IMR-90 (cell line): ENCODE results near the gene CNIH2. TPM values are rescaled to one million over a fixed set of nuclear protein-coding genes. Genes with fewer than 3 reads are reported as not detected.

Experiments used
- ATAC-seq: fragments of 200-7000 bp; cut with Tn5 transposase; 2 replicates; pipeline ENCODE4 v1.9.1; 2020; ENCODE audit warnings: low read depth, mild to moderate bottlenecking, moderate library complexity
- BruUV-seq: library from RNA; stranded (reverse); fragments of 400-500 nt; replicated peaks from 2 replicates; lab custom pipeline; 2021; lab: Mats Ljungman, UMichigan
- CTCF ChIA-PET: fragments of 300-600 bp; formaldehyde crosslinking; extraction: SDS; loops from one replicate; lab custom pipeline; 2021; ENCODE audit warnings: antibody characterized with exemption; lab: Yijun Ruan, JAX
- POLR2A ChIA-PET: fragments of 300-600 bp; sonication (Branson Sonifier 250); formaldehyde crosslinking; loops from one replicate; lab custom pipeline; 2022; ENCODE audit warnings: antibody characterized with exemption; ENCODE audit not compliant: unreplicated experiment; lab: Charles Lee
- DNase-seq: peaks from one replicate; pipeline ENCODE4 v3.0.0; 2013
- H2AFZ ChIP-seq: replicated peaks from 2 replicates; pipeline ENCODE3; 2013; ENCODE audit warnings: low read length, mild to moderate bottlenecking; ENCODE audit not compliant: poor library complexity
- H2AK5ac ChIP-seq: 2 replicates; pipeline ENCODE4 v1.6.1; 2013; ENCODE audit warnings: low read depth, low read length, inconsistent platforms
- H2AK9ac ChIP-seq: replicated peaks from 2 replicates; pipeline ENCODE3; 2013; ENCODE audit warnings: mild to moderate bottlenecking, low read depth, low read length, moderate library complexity; ENCODE audit not compliant: poor library complexity
- H2BK120ac ChIP-seq: 2 replicates; pipeline ENCODE4 v1.6.1; 2013; ENCODE audit warnings: low read depth, low read length, inconsistent platforms
- H2BK15ac ChIP-seq: 3 replicates; pipeline ENCODE4 v1.6.1; 2013; ENCODE audit warnings: low read depth, low read length, inconsistent platforms
- H2BK20ac ChIP-seq: 2 replicates; pipeline ENCODE4 v1.6.1; 2013; ENCODE audit warnings: low read depth, mild to moderate bottlenecking, inconsistent platforms, low read length, moderate library complexity
- H2BK5ac ChIP-seq: 2 replicates; pipeline ENCODE4 v1.6.1; 2013; ENCODE audit warnings: mild to moderate bottlenecking, low read depth, low read length, inconsistent platforms; ENCODE audit not compliant: poor library complexity, severe bottlenecking
- H3K14ac ChIP-seq: replicated peaks from 2 replicates; pipeline ENCODE4 v1.6.1; 2013; ENCODE audit warnings: low read depth, low read length, inconsistent platforms
- H3K18ac ChIP-seq: 2 replicates; pipeline ENCODE4 v1.6.1; 2013; ENCODE audit warnings: low read depth, low read length, control low read depth
- H3K23ac ChIP-seq: 2 replicates; pipeline ENCODE4 v1.6.1; 2013; ENCODE audit warnings: low read depth, low read length, inconsistent platforms
- H3K27ac ChIP-seq: 2 replicates; pipeline ENCODE4 v1.5.1; 2013; ENCODE audit warnings: mild to moderate bottlenecking, control low read depth, low read length; ENCODE audit not compliant: insufficient read depth
- H3K27me3 ChIP-seq: 2 replicates; pipeline ENCODE4 v1.6.1; 2013; ENCODE audit warnings: low read length; ENCODE audit not compliant: control insufficient read depth, insufficient read depth
- H3K36me3 ChIP-seq: 2 replicates; pipeline ENCODE4 v1.6.1; 2013; ENCODE audit warnings: low read length, mixed read lengths; ENCODE audit not compliant: control insufficient read depth, insufficient read depth
- H3K4ac ChIP-seq: 2 replicates; pipeline ENCODE4 v1.6.1; 2013; ENCODE audit warnings: low read depth, low read length, inconsistent platforms
- H3K4me1 ChIP-seq: 2 replicates; pipeline ENCODE4 v1.6.1; 2013; ENCODE audit warnings: low read length, mixed read lengths; ENCODE audit not compliant: control insufficient read depth, insufficient read depth
- H3K4me2 ChIP-seq: 2 replicates; pipeline ENCODE4 v1.6.1; 2013; ENCODE audit warnings: low read depth, mild to moderate bottlenecking, control low read depth, low read length, moderate library complexity
- H3K4me3 ChIP-seq: 2 replicates; pipeline ENCODE4 v1.5.1; 2013; ENCODE audit warnings: low read depth, mild to moderate bottlenecking, control low read depth, low read length, moderate library complexity; ENCODE audit not compliant: insufficient read depth
- H3K56ac ChIP-seq: 2 replicates; pipeline ENCODE4 v1.6.1; 2013; ENCODE audit warnings: low read length, inconsistent platforms; ENCODE audit not compliant: insufficient read depth; ENCODE audit errors: extremely low read depth
- H3K79me1 ChIP-seq, 2 experiments: 2 replicates each; pipeline ENCODE4 v1.6.1; 2013; ENCODE audit warnings: low read length in 2 of 2, inconsistent platforms in 1 of 2, low read depth in 1 of 2
- H3K9ac ChIP-seq: 2 replicates; pipeline ENCODE4 v1.6.1; 2013; ENCODE audit warnings: low read depth, low read length, control low read depth
- H3K9me1 ChIP-seq: 2 replicates; pipeline ENCODE4 v1.6.1; 2013; ENCODE audit warnings: low read length, inconsistent platforms; ENCODE audit not compliant: insufficient read depth
- H3K9me3 ChIP-seq: 2 replicates; pipeline ENCODE4 v1.6.1; 2013; ENCODE audit warnings: low read length; ENCODE audit not compliant: control insufficient read depth, insufficient read depth
- H4K20me1 ChIP-seq: 2 replicates; pipeline ENCODE4 v1.6.1; 2013; ENCODE audit warnings: low read length, inconsistent platforms; ENCODE audit not compliant: insufficient read depth
- H4K5ac ChIP-seq: 2 replicates; pipeline ENCODE4 v1.6.1; 2013; ENCODE audit warnings: mild to moderate bottlenecking, low read depth, low read length, control low read depth
- H4K8ac ChIP-seq, 2 experiments: 2 replicates each; pipeline ENCODE4 v1.6.1; 2013; ENCODE audit warnings: low read depth in 2 of 2, low read length in 2 of 2, control low read depth in 1 of 2, inconsistent platforms in 1 of 2
- H4K91ac ChIP-seq: 2 replicates; pipeline ENCODE4 v1.6.1; 2013; ENCODE audit warnings: low read depth, low read length, inconsistent platforms; ENCODE audit not compliant: insufficient read depth
- BHLHE40 ChIP-seq: fragments of 150-350 bp; IDR thresholded peaks from 2 replicates; pipeline ENCODE4 v1.6.1; 2016; ENCODE audit warnings: mild to moderate bottlenecking, low read depth, low read length
- CEBPB ChIP-seq: IDR thresholded peaks from 2 replicates; pipeline ENCODE4 v1.6.1; 2012; ENCODE audit warnings: low read depth, low read length, improper control_type of control experiment
- CTCF ChIP-seq: conservative IDR thresholded peaks from 2 replicates; pipeline ENCODE4 v1.5.1; 2012; ENCODE audit warnings: mild to moderate bottlenecking, low read depth, low read length, improper control_type of control experiment
- ELK1 ChIP-seq: fragments of 150-350 bp; IDR thresholded peaks from 2 replicates; pipeline ENCODE4 v1.6.1; 2016; ENCODE audit warnings: low read depth, mild to moderate bottlenecking, low read length, moderate library complexity, borderline replicate concordance
- FOS ChIP-seq: fragments of 150-350 bp; IDR thresholded peaks from 2 replicates; pipeline ENCODE4 v1.6.1; 2016; ENCODE audit warnings: low read depth, low read length
- MAFK ChIP-seq: IDR thresholded peaks from 2 replicates; pipeline ENCODE4 v1.6.1; 2012; ENCODE audit warnings: low read depth, low read length, improper control_type of control experiment
- MXI1 ChIP-seq: IDR thresholded peaks from 2 replicates; pipeline ENCODE4 v1.6.1; 2012; ENCODE audit warnings: low read depth, mild to moderate bottlenecking, low read length, moderate library complexity, borderline replicate concordance
- POLR2A ChIP-seq: IDR thresholded peaks from 2 replicates; pipeline ENCODE4 v1.6.1; 2012; ENCODE audit warnings: mild to moderate bottlenecking, low read depth, low read length
- RCOR1 ChIP-seq: IDR thresholded peaks from 2 replicates; pipeline ENCODE4 v1.6.1; 2012; ENCODE audit warnings: mild to moderate bottlenecking, low read length, improper control_type of control experiment; ENCODE audit not compliant: insufficient replicate concordance
- RFX5 ChIP-seq: IDR thresholded peaks from 2 replicates; pipeline ENCODE4 v1.8.0; 2012; ENCODE audit warnings: low read depth, mild to moderate bottlenecking, low read length, moderate library complexity
- SMC3 ChIP-seq: fragments of 150-350 bp; IDR thresholded peaks from 2 replicates; pipeline ENCODE4 v1.6.1; 2016; ENCODE audit warnings: low read depth, mild to moderate bottlenecking, antibody characterized with exemption, low read length, moderate library complexity
- USF2 ChIP-seq: fragments of 150-350 bp; IDR thresholded peaks from 2 replicates; pipeline ENCODE4 v1.6.1; 2017; ENCODE audit warnings: mild to moderate bottlenecking, antibody characterized with exemption, low read length, low read depth
- WGBS, 2 experiments: methylation state at CpG; one replicate each; pipeline versions ENCODE4 v1.1.5 to v1.1.7; 2013; ENCODE audit warnings: missing lambda C conversion rate in 2 of 2; ENCODE audit not compliant: insufficient read length in 1 of 2; ENCODE audit errors: extremely low coverage in 2 of 2; 5-methylcytosine and 5-hydroxymethylcytosine counted together
- dilution Hi-C: fragments of 300-500 bp; cut with HindIII; formaldehyde crosslinking; loops from one replicate; pipeline ENCODE4 v1.14.3; 2018; ENCODE audit warnings: low sequenced_read_pairs; ENCODE audit not compliant: unreplicated experiment
- in situ Hi-C: fragments of 300-500 bp; cut with MboI; formaldehyde crosslinking; loops from 3 replicates; pipeline ENCODE4 v1.14.3; 2019; ENCODE audit warnings: low sequenced_read_pairs, inconsistent platforms, mixed read lengths
- intact Hi-C: fragments of 100-400 bp; cut with micrococcal nuclease; formaldehyde crosslinking; loops from 2 replicates; pipeline ENCODE4 v1.10.0; 2022
- polyA plus RNA-seq, 3 experiments: library from polyadenylated mRNA; depleted of rRNA; stranded (reverse); fragments of >200 nt; gene quantifications; 2 replicates each; pipeline ENCODE4 v1.2.3, GENCODE V29; 2012; ENCODE audit warnings: low replicate concordance in 1 of 3
- total RNA-seq: library from RNA; depleted of rRNA; stranded (reverse); fragments of >200 nt; gene quantifications from 2 replicates; pipeline ENCODE4 v1.2.3, GENCODE V29; 2012

The CNIH2 gene
- total and polyA plus RNA-seq, 2 of the 4 experiments (the other 2 are of a cell fraction) = 0.54 to 3.4 TPM

GRCh38 chr11:66328302-66329144, 50.5 kb downstream of the CNIH2 start:
- peak; percentile 70 for DNase-seq
- no TSS peak for BruUV-seq
- TF ChIP-seq USF2 (peak; percentile 84), FOS (no peak), MAFK (no peak), RCOR1 (no peak), BHLHE40 (peak; percentile 84), CEBPB (no peak), ELK1 (no peak), CTCF (peak; percentile 92), POLR2A (peak; percentile 40), MXI1 (peak; percentile 71), SMC3 (peak; percentile 86), RFX5 (no peak)

More at GRCh38 chr11:66328302-66329144, 50.5 kb downstream of the CNIH2 start:
- in situ Hi-C loops (no loop called here), intact Hi-C loops (loop anchor here (1.0 kb wide), 3 partner anchors 16 to 106 kb away; partner anchors contain the start of gene YIF1A), dilution Hi-C loops (no loop called here)
- Histone ChIP-seq H2AFZ (peak overlapping the region; percentile 94), H4K91ac (peak overlapping the region; percentile 100), H2AK5ac (peak overlapping the region; percentile 100), H3K27ac (peak overlapping the region; percentile 95), H2BK15ac (peak overlapping the region; percentile 100; the same call in 2 of the 3 replicates), H3K9ac (peak overlapping the region; percentile 35; the same call in 1 of the 2 replicates), H2BK120ac (peak overlapping the region; percentile 100), H3K4me2 (peak overlapping the region; percentile 18), H3K14ac (peak overlapping the region; percentile 100), H4K20me1 (no peaks in the 10 kb centered on the region; the same call in 1 of the 2 replicates), H3K27me3 (no peaks in the 10 kb centered on the region), H2BK5ac (peak overlapping the region; percentile 100), H3K56ac (peak overlapping the region; percentile 90; the same call in 1 of the 2 replicates), H4K8ac (peak overlapping the region; percentile 81 to 100), H2AK9ac (peak overlapping the region; percentile 100), H3K4me3 (no peak overlapping the region), H3K36me3 (peaks cover 13% of the 10 kb centered on the region), H3K18ac (peak overlapping the region; percentile 22; the same call in 1 of the 2 replicates), H3K4me1 (peaks cover 43% of the 10 kb centered on the region), H4K5ac (peak overlapping the region; percentile 96), H3K23ac (peak overlapping the region; percentile 49), H3K4ac (peak overlapping the region; percentile 100), H3K9me3 (no peaks in the 10 kb centered on the region), H2BK20ac (peak overlapping the region; percentile 100), H3K79me1 (peaks cover 0 to 48% of the 10 kb centered on the region in 2 experiments), H3K9me1 (peaks cover 29% of the 10 kb centered on the region)
- WGBS, 2 experiments = 15% methylated on average over 4 of the region's 19 CpGs; no CpG with 5 or more reads in 1 of the 2 experiments
- POLR2A ChIA-PET = interaction anchor here (0.6 to 1.1 kb wide), 3 partner anchors 15 to 291 kb away, joined by 4 to 7 read pairs (median 7); no protein-coding TSS in a partner anchor
- CTCF ChIA-PET = interaction anchor here (0.6 to 2.2 kb wide), 3 partner anchors 16 to 35 kb away, joined by 4 to 6 read pairs (median 4); no protein-coding TSS in a partner anchor
- peak; percentile 73 for ATAC-seq
